Heart left ventricle (tissue), 13 donors: ENCODE data around the gene SLN.

ENCODE experiments used
- POLR2A ChIP-seq, 2 donors: fragments of 450-650 bp; IDR thresholded peaks; one replicate each; pipeline ENCODE4 v1.6.1; 2017; ENCODE audit warnings: antibody characterized with exemption in 2 of 2, mild to moderate bottlenecking in 2 of 2, moderate library complexity in 2 of 2
- TF ChIP-seq, protein P1 (sequence below), 12 donors: fragments of 200-600 bp; sonication (generic) in 4 of 12; IDR thresholded peaks; one replicate each; pipeline versions ENCODE4 v1.5.0 to v1.8.0; 2018 to 2022; ENCODE audit warnings: antibody characterized with exemption in 12 of 12, mild to moderate bottlenecking in 5 of 12
- donor health status: ischemic (EF 13 %, LVEDD 7.1; RV severe dilation, severe dysfunction).
- donor health status: DM: no; HTN: yes; CAD: no.
- donor health status: DM: no; HTN: no; CAD: no.
- donor health status: ischemic (EF 25% LVEDD 6.9; RV normal size, moderate dysfunction).
- donor health status: ischemic (EF 25% LVEDD 5.7; RV mildly dilated, moderate dysfunction).
- donor health status: ischemic (EF 35%, LVEDD 5.7; RV mildly dilated, moderate dysfunction).
- donor health status: nonischemic (EF 11% LVEDD 7.7; RV severe dilation, severe dysfunction).
- donor health status: DM: yes; HTN: yes; CAD: no.
- donor health status: PGD.
- donor health status: ischemic (EF 29% LVEDD 5.4; RV normal size, mild dysfunction).
- donor health status: nonischemic (EF 23%, LVEDD 6.1; RV moderate dilation, normal function).

DNA sequence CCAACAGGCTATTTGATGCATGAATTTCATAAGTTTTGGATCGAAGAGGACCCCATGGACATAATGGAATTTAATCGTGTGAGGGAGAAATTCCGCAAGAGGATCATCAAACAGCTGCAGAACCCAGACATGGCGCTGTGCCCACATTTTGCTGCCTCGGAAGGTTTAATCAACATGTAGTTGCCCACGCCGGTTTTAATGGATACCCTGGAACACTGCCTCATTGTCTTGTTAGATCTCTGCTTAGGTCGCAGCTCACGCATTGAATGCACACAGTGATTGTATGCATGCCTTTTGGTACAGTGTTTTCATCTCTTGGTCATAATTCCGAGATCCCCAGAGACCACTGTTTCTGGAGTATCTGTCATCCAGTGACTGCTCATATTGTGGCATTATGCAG is 46.8 kb downstream of the SLN start:
- TF ChIP-seq, protein P1, sequence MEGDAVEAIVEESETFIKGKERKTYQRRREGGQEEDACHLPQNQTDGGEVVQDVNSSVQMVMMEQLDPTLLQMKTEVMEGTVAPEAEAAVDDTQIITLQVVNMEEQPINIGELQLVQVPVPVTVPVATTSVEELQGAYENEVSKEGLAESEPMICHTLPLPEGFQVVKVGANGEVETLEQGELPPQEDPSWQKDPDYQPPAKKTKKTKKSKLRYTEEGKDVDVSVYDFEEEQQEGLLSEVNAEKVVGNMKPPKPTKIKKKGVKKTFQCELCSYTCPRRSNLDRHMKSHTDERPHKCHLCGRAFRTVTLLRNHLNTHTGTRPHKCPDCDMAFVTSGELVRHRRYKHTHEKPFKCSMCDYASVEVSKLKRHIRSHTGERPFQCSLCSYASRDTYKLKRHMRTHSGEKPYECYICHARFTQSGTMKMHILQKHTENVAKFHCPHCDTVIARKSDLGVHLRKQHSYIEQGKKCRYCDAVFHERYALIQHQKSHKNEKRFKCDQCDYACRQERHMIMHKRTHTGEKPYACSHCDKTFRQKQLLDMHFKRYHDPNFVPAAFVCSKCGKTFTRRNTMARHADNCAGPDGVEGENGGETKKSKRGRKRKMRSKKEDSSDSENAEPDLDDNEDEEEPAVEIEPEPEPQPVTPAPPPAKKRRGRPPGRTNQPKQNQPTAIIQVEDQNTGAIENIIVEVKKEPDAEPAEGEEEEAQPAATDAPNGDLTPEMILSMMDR (IDR thresholded peaks at IDR 0.05) = no peak
- no peak for TF ChIP-seq POLR2A (IDR thresholded peaks at IDR 0.05)
